HepG2 (cell line): Measurements from ENCODE around the gene MYOZ3. TPM values are rescaled to one million over a fixed set of nuclear protein-coding genes. Genes with fewer than 3 reads are reported as not detected.

Experiments used
- FOXA1 ChIP-seq, 2 experiments: fragments of 450-650 bp in 1 of 2; sonication (generic) in 1 of 2; formaldehyde crosslinking in 1 of 2; IDR thresholded peaks; 2 replicates each; pipeline versions ENCODE4 v1.4.0 to v1.6.1; 2016 to 2020; ENCODE audit warnings: missing genetic modification reagents in 1 of 2
- PATZ1 ChIP-seq: sonication (generic); formaldehyde crosslinking; IDR thresholded peaks from 2 replicates; pipeline ENCODE4 v1.4.0; 2020; ENCODE audit warnings: missing genetic modification reagents
- RBM39 ChIP-seq: fragments of 200-400 bp; formaldehyde crosslinking; IDR thresholded peaks from one replicate; pipeline ENCODE4 v1.6.1; 2018; ENCODE audit warnings: antibody characterized with exemption, mild to moderate bottlenecking, low read depth, low read length; ENCODE audit not compliant: poor library complexity, severe bottlenecking
- REL ChIP-seq: sonication (generic); formaldehyde crosslinking; conservative IDR thresholded peaks from 2 replicates; pipeline ENCODE4 v1.8.0; 2022; ENCODE audit warnings: mild to moderate bottlenecking, missing genetic modification reagents, moderate library complexity
- SAFB2 ChIP-seq: sonication (generic); formaldehyde crosslinking; IDR thresholded peaks from 2 replicates; pipeline ENCODE4 v1.5.1; 2020; ENCODE audit warnings: missing genetic modification reagents, low read depth, mild to moderate bottlenecking, borderline replicate concordance
- ZFP90 ChIP-seq: sonication (generic); formaldehyde crosslinking; IDR thresholded peaks from 2 replicates; pipeline ENCODE4 v1.8.0; 2022; ENCODE audit warnings: missing genetic modification reagents, mild to moderate bottlenecking, inconsistent platforms, borderline replicate concordance
- ZNF326 ChIP-seq: sonication (generic); formaldehyde crosslinking; IDR thresholded peaks from 2 replicates; pipeline ENCODE4 v1.4.0; 2020; ENCODE audit warnings: missing genetic modification reagents, borderline replicate concordance
- ZNF550 ChIP-seq: sonication (generic); formaldehyde crosslinking; IDR thresholded peaks from 2 replicates; pipeline ENCODE4 v1.4.0; 2020; ENCODE audit warnings: mild to moderate bottlenecking, missing genetic modification reagents, borderline replicate concordance
- ZNF724P ChIP-seq: sonication (generic); formaldehyde crosslinking; IDR thresholded peaks from 2 replicates; pipeline ENCODE4 v1.8.0; 2022; ENCODE audit warnings: missing genetic modification reagents, borderline replicate concordance
- ZNF766 ChIP-seq: sonication (generic); formaldehyde crosslinking; IDR thresholded peaks from 2 replicates; pipeline ENCODE4 v1.5.0; 2020; ENCODE audit warnings: missing genetic modification reagents, borderline replicate concordance
- polyA plus RNA-seq, 8 experiments: library from polyadenylated mRNA; depleted of rRNA in 3 of 8; stranded (reverse) in 7 of 8; unstranded in 1 of 8; fragments of >200 nt; fragmentation: Illumina TruSeq in 4 of 8; extraction: Trizol in 4 of 8; gene quantifications; 2 replicates each; pipeline versions ENCODE4 v1.2.1 to v1.2.3, GENCODE V29; 2011 to 2016; ENCODE audit warnings: low read depth in 4 of 8, missing spikeins in 1 of 8, mixed read lengths in 1 of 8; ENCODE audit not compliant: insufficient read depth in 1 of 8
- total RNA-seq, 5 experiments: library from RNA; depleted of rRNA; stranded (reverse); fragments of >200 nt; fragmentation: Illumina TruSeq; extraction: Trizol; gene quantifications; 2 replicates each; pipeline ENCODE4 v1.2.3, GENCODE V29; 2016; ENCODE audit warnings: low read depth in 1 of 5
- TF ChIP-seq, protein P1 (sequence below): IDR thresholded peaks from 2 replicates; pipeline ENCODE4 v1.4.0; 2020; ENCODE audit warnings: mild to moderate bottlenecking, missing genetic modification reagents
- TF ChIP-seq, protein P2 (sequence below): sonication (generic); formaldehyde crosslinking; IDR thresholded peaks from 2 replicates; pipeline ENCODE4 v1.8.1; 2023; ENCODE audit warnings: missing genetic modification reagents, inconsistent platforms, borderline replicate concordance
- TF ChIP-seq, protein P3 (sequence below): sonication (generic); formaldehyde crosslinking; IDR thresholded peaks from 2 replicates; pipeline ENCODE4 v1.9.0; 2021; ENCODE audit warnings: mild to moderate bottlenecking, missing genetic modification reagents

The MYOZ3 gene
- total and polyA plus RNA-seq, 2 of the 13 experiments (the other 11 are each of a cell fraction or from before 2014, with no cell fraction given) = 0.05 TPM; not detected in 1

DNA sequence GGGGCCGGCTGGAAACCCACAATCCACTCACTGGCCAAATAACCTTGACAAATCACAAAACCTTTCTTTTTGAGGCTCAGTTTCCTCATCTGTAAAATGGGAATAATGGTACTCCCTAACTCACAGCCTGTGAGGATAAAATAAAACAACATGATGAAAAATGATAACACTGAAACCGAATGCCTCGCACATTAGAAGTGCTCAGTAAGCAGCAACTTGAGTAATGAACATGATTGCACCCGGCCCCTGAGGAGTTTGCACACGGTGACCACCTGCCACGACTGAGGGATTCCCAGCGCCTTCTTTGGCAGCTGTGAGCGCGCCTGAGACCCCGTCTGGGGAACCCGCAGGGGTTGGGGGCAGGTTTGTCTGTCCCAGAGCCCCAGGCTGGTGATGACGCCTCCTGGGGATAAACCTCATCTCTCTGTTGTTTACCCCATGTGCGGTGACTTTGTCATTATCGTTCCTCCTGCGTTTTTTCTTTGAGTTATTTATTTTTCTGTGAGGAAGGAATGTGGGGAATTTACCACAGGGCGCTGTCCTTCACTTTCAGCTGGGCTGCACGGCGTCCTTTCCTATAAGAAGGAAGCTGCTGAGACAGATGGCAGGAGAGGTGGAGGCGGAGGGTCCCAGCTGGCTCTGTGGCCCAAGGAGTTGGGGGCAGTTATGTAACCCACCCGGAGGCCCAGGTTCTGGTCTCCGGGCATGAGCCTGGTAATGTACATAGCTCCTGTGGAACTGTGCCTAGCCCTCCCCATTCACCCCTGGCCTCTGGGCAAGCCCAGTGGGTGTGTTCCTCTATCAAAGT is 23.6 kb upstream of the MYOZ3 start (continued):
- TF ChIP-seq, protein P1, sequence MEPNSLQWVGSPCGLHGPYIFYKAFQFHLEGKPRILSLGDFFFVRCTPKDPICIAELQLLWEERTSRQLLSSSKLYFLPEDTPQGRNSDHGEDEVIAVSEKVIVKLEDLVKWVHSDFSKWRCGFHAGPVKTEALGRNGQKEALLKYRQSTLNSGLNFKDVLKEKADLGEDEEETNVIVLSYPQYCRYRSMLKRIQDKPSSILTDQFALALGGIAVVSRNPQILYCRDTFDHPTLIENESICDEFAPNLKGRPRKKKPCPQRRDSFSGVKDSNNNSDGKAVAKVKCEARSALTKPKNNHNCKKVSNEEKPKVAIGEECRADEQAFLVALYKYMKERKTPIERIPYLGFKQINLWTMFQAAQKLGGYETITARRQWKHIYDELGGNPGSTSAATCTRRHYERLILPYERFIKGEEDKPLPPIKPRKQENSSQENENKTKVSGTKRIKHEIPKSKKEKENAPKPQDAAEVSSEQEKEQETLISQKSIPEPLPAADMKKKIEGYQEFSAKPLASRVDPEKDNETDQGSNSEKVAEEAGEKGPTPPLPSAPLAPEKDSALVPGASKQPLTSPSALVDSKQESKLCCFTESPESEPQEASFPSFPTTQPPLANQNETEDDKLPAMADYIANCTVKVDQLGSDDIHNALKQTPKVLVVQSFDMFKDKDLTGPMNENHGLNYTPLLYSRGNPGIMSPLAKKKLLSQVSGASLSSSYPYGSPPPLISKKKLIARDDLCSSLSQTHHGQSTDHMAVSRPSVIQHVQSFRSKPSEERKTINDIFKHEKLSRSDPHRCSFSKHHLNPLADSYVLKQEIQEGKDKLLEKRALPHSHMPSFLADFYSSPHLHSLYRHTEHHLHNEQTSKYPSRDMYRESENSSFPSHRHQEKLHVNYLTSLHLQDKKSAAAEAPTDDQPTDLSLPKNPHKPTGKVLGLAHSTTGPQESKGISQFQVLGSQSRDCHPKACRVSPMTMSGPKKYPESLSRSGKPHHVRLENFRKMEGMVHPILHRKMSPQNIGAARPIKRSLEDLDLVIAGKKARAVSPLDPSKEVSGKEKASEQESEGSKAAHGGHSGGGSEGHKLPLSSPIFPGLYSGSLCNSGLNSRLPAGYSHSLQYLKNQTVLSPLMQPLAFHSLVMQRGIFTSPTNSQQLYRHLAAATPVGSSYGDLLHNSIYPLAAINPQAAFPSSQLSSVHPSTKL (CRISPR knock-in tag) = peak; percentile 61
- TF ChIP-seq SAFB2 (CRISPR knock-in tag) (no peak), REL (no peak), PATZ1 (CRISPR knock-in tag) (peak; percentile 33; the same call in 1 of the 2 replicates), FOXA1 (IDR thresholded peaks at IDR 0.05) (no peak), FOXA1 (CRISPR knock-in tag; IDR thresholded peaks at IDR 0.05) (peak; percentile 58), ZNF550 (CRISPR knock-in tag) (no peak), ZNF724P (CRISPR knock-in tag) (no peak), ZNF766 (CRISPR knock-in tag) (no peak), RBM39 (no peak), ZFP90 (CRISPR knock-in tag) (no peak), ZNF326 (CRISPR knock-in tag) (no peak)
- TF ChIP-seq, protein P2, sequence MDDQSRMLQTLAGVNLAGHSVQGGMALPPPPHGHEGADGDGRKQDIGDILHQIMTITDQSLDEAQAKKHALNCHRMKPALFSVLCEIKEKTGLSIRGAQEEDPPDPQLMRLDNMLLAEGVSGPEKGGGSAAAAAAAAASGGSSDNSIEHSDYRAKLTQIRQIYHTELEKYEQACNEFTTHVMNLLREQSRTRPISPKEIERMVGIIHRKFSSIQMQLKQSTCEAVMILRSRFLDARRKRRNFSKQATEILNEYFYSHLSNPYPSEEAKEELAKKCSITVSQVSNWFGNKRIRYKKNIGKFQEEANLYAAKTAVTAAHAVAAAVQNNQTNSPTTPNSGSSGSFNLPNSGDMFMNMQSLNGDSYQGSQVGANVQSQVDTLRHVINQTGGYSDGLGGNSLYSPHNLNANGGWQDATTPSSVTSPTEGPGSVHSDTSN (CRISPR knock-in tag) = no peak
- TF ChIP-seq, protein P3, sequence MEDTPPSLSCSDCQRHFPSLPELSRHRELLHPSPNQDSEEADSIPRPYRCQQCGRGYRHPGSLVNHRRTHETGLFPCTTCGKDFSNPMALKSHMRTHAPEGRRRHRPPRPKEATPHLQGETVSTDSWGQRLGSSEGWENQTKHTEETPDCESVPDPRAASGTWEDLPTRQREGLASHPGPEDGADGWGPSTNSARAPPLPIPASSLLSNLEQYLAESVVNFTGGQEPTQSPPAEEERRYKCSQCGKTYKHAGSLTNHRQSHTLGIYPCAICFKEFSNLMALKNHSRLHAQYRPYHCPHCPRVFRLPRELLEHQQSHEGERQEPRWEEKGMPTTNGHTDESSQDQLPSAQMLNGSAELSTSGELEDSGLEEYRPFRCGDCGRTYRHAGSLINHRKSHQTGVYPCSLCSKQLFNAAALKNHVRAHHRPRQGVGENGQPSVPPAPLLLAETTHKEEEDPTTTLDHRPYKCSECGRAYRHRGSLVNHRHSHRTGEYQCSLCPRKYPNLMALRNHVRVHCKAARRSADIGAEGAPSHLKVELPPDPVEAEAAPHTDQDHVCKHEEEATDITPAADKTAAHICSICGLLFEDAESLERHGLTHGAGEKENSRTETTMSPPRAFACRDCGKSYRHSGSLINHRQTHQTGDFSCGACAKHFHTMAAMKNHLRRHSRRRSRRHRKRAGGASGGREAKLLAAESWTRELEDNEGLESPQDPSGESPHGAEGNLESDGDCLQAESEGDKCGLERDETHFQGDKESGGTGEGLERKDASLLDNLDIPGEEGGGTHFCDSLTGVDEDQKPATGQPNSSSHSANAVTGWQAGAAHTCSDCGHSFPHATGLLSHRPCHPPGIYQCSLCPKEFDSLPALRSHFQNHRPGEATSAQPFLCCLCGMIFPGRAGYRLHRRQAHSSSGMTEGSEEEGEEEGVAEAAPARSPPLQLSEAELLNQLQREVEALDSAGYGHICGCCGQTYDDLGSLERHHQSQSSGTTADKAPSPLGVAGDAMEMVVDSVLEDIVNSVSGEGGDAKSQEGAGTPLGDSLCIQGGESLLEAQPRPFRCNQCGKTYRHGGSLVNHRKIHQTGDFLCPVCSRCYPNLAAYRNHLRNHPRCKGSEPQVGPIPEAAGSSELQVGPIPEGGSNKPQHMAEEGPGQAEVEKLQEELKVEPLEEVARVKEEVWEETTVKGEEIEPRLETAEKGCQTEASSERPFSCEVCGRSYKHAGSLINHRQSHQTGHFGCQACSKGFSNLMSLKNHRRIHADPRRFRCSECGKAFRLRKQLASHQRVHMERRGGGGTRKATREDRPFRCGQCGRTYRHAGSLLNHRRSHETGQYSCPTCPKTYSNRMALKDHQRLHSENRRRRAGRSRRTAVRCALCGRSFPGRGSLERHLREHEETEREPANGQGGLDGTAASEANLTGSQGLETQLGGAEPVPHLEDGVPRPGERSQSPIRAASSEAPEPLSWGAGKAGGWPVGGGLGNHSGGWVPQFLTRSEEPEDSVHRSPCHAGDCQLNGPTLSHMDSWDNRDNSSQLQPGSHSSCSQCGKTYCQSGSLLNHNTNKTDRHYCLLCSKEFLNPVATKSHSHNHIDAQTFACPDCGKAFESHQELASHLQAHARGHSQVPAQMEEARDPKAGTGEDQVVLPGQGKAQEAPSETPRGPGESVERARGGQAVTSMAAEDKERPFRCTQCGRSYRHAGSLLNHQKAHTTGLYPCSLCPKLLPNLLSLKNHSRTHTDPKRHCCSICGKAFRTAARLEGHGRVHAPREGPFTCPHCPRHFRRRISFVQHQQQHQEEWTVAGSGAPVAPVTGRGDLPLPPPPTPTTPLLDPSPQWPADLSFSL (CRISPR knock-in tag) = no peak
